Fibroblast of mammary gland (primary cell): Measurements from ENCODE around the gene CCDC78.

ENCODE experiments used
- DNase-seq: peaks from one replicate; pipeline ENCODE4 v3.0.0-alpha.2; 2010; ENCODE audit warnings: low read depth
- H3K4me3 ChIP-seq: 2 replicates; pipeline ENCODE4 v1.5.1; 2011; ENCODE audit warnings: low read depth, mild to moderate bottlenecking, low read length, moderate library complexity; ENCODE audit not compliant: control insufficient read depth
- TF ChIP-seq, protein P1 (sequence below): conservative IDR thresholded peaks from 2 replicates; pipeline ENCODE4 v1.5.1; 2011; ENCODE audit warnings: low read depth, low read length, inconsistent platforms; ENCODE audit not compliant: control insufficient read depth, insufficient read depth

CCDC78 gene

DNA sequence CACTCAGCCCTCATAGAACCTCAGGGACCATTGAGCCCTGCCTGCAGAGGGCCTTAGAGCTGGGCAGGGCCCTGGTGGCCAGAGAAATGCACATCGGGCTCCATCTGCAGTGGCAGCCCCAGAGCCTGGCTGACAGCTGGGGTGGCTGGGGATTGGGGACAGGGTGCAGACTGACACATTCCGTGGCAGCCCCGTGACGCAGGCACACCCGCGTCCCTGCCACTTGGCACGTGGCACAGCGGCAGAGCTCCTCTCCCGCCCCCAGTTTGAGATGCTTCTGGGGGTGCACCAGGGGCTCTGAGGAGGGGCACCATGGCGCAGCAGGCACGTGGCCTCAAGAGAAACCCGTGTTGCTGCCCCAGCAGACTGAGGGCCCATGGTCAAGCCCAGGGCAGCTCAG lies 22.8 kb downstream of the CCDC78 start:
- H3K4me3 ChIP-seq = no peak overlapping the region
- no peak for DNase-seq
- TF ChIP-seq, protein P1, sequence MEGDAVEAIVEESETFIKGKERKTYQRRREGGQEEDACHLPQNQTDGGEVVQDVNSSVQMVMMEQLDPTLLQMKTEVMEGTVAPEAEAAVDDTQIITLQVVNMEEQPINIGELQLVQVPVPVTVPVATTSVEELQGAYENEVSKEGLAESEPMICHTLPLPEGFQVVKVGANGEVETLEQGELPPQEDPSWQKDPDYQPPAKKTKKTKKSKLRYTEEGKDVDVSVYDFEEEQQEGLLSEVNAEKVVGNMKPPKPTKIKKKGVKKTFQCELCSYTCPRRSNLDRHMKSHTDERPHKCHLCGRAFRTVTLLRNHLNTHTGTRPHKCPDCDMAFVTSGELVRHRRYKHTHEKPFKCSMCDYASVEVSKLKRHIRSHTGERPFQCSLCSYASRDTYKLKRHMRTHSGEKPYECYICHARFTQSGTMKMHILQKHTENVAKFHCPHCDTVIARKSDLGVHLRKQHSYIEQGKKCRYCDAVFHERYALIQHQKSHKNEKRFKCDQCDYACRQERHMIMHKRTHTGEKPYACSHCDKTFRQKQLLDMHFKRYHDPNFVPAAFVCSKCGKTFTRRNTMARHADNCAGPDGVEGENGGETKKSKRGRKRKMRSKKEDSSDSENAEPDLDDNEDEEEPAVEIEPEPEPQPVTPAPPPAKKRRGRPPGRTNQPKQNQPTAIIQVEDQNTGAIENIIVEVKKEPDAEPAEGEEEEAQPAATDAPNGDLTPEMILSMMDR = no peak

DNA sequence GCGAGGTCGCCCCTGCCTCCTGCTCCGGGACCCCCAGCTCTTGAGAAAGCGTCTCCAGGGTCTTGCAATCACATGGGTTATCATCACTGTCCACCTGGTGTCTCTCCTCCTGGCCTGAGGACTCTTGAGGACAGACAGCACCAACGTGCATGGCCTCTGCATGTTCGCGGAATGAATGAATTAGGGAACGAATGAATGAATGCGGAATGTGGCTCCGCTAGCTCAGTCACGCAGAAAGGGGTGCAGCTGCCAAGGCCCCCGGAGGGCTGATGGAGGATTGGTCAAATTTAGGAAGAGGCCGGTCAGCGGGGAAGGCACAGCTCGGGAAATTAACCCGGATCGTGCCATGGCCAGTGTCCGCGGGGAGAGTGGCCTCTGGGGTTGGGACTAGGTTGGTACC lies 23.9 kb downstream of the CCDC78 start:
- no peak for DNase-seq
- TF ChIP-seq, protein P1 = no peak
- no peak overlapping the region for H3K4me3 ChIP-seq

DNA sequence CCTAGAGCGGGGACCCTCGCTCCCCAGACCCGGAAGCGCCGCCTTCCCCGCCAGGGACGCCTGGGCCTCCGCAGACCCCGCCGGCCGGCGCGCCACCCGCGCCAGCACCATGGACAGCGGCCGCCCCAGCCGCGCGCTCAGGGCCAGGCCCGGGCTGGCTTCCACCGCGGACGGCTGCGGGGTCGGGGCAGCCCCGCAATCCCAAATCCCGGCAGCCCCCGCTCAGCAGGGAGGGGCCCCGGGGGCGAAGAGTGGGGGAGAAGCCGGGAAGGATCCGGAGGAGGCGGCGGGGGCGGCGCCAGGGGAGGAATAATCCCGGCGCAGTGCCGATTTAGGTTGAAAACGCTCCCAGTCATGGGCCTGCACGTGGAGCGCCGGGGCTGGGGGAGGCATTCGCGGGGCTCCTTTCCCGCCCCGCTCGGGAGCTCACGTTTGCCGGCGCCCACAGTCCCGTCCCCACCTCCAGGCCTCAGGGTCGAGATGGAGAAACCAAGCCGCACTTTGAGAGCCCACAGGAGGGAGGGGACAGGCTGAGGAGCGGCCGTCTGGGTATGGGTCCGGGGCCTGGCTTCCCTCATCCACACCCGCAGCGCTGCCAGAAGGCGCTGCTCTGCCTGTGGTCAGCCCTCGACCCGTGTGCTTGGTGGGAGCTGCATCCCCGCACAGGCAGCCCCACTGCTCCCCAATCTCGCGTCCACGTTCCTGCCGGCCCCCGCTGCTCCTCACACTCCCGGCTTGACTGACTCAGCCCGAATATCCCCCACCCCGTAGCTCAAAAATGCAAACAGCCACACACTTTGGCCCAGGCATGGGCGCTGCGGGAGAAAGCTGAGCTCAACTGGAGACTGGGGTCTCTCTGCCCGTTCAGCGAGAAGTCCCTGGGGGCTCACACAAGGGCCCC lies 25.3 kb downstream of the CCDC78 start:
- TF ChIP-seq, protein P1 = no peak
- no peak for DNase-seq
- H3K4me3 ChIP-seq = no peak overlapping the region

DNA sequence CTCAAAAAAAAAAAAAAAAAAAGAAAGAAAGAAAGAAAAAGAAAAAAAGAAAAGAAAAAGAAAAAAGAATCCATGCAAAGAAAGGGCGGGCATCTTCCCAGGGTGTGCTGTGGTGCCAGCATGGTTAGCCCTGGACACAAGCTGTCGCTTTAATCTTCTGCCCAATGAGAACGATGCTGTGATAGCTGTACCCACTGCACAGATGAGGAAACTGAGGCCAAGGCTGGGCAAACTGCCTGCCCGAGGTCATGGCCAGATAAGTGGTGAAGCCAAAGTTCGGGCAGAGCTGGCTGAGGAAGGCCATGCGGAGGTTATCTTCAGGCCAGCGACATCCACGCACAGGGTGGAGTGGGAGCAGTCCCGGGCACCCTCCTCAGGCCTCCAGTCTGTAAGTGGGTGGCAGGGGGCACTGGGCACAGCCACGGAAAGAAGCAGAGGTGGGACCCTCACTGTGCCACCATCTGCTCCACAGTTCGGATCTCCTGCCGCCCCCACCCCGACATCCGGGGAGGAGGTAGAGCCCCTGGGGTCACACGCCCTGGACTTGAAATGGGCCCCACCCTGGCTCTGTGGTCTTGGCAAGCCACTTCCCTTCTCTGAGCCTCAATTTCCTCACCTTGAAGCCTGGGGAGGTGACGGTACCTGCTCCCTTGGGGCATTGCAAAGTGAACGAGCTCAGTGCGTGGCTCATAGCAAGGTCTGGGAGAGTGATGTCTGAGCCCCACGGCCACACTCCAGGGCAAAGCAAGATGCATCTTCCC lies 27.2 kb downstream of the CCDC78 start:
- TF ChIP-seq, protein P1 = no peak
- DNase-seq = no peak
- H3K4me3 ChIP-seq = no peak overlapping the region

DNA sequence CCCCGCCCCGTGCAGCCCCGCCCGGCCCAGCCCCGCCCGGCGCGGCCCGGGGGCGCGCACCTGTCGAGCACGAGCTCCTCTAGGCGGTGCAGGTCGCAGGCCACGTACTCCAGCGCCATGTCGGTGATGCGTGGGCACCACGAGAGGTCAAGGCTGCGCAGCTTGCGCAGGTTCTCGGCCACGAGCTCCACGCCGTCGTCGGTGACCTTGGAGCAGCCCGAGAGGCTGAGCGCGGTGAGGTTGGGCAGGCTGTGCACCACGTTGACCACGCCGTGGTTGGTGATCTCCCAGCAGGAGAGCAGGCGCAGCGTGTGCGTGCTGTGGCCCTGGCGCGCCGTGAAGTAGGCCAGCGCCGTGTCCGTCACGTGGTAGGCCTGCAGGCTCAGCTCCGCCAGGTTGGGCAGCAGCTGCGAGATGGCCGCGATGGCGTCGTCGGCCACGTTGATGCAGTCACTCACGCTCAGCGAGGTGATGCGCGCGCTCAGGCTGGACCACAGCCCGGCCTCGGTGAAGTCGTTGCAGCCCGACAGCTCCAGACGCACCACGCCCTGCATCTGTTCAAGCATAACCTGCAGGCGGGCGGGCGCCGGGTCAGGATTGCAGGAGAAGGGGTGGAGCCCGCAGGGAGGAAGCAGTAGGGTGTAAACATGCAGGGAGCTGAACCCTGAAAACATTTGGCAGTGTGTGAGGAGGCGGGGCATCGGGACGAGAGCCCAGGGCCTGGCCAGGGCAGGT lies 30.7 kb downstream of the CCDC78 start:
- no peak for DNase-seq
- H3K4me3 ChIP-seq = no peak overlapping the region
- TF ChIP-seq, protein P1 = no peak

DNA sequence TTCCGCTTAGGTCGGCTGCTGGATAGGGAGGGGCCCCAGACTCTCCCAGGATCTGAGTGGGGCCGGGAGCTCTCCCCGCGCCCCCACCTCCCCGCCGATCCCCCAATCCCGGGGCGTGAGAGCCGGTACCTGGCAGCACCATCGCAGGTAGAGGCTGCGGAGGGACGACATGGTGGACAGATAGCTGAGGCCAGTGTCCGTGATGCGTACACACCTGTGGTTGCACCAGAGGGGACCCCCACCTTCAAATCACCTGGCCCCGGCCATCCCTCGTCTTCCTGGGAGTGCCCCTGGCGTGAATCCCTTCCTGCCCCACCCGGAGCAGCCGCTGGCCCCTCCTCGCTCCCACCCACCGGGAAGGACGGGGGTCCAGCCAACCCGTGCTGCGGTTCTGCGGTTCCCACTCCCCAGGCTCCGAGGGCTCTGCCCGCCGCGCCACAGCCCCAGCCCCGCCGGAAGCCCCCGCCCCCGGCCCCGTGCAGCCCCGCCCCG lies 31.3 kb downstream of the CCDC78 start:
- no peak for DNase-seq
- H3K4me3 ChIP-seq = no peak overlapping the region
- TF ChIP-seq, protein P1 = no peak
